DOHH2 (cell line): ENCODE measurements around the gene APLNR.

Source experiments
- H3F3A ChIP-seq: fragments of 200-600 bp; sonication (generic), shearing (Covaris generic); 2 replicates; pipeline ENCODE4 v1.6.0; 2016; ENCODE audit warnings: antibody characterized with exemption, mild to moderate bottlenecking; ENCODE audit not compliant: control insufficient read depth, insufficient read depth
- H3K27ac ChIP-seq: fragments of 200-600 bp; sonication (generic); 2 replicates; pipeline ENCODE4 v1.5.1; 2014; ENCODE audit warnings: low read depth, mild to moderate bottlenecking, low read length, moderate library complexity
- H3K27me3 ChIP-seq: fragments of 200-600 bp; sonication (generic); 2 replicates; pipeline ENCODE4 v1.6.1; 2014; ENCODE audit warnings: mild to moderate bottlenecking, low read length, mixed read lengths; ENCODE audit not compliant: control insufficient read depth
- H3K36me3 ChIP-seq: fragments of 200-600 bp; sonication (generic); 2 replicates; pipeline ENCODE4 v1.6.1; 2014; ENCODE audit warnings: mild to moderate bottlenecking, low read length, moderate library complexity, mixed read lengths; ENCODE audit not compliant: control insufficient read depth
- H3K4me1 ChIP-seq: fragments of 200-600 bp; sonication (generic); 2 replicates; pipeline ENCODE4 v1.6.1; 2014; ENCODE audit warnings: mild to moderate bottlenecking, low read length, mixed read lengths; ENCODE audit not compliant: control insufficient read depth
- H3K4me2 ChIP-seq: fragments of 200-600 bp; sonication (generic); 2 replicates; pipeline ENCODE4 v1.6.0; 2014; ENCODE audit warnings: mild to moderate bottlenecking, low read length, moderate library complexity
- H3K4me3 ChIP-seq: fragments of 200-600 bp; sonication (generic); 2 replicates; pipeline ENCODE4 v1.5.1; 2014; ENCODE audit warnings: mild to moderate bottlenecking, low read length, mixed read lengths
- H3K79me2 ChIP-seq: fragments of 200-600 bp; sonication (generic); 2 replicates; pipeline ENCODE4 v1.6.1; 2014; ENCODE audit warnings: mild to moderate bottlenecking, low read length, mixed read lengths; ENCODE audit not compliant: control insufficient read depth
- H3K9me2 ChIP-seq: fragments of 200-600 bp; sonication (generic); replicated peaks from 2 replicates; pipeline ENCODE4 v1.6.1; 2014; ENCODE audit warnings: mild to moderate bottlenecking, low read length, mixed read lengths; ENCODE audit not compliant: control insufficient read depth
- H3K9me3 ChIP-seq: fragments of 200-600 bp; sonication (generic); 2 replicates; pipeline ENCODE4 v1.6.1; 2014; ENCODE audit warnings: antibody characterized with exemption, low read length, mixed read lengths; ENCODE audit not compliant: control insufficient read depth, insufficient read depth
- H4K20me1 ChIP-seq: fragments of 200-600 bp; sonication (generic); 2 replicates; pipeline ENCODE4 v1.6.0; 2014; ENCODE audit warnings: low read depth, mild to moderate bottlenecking, antibody characterized with exemption, low read length, moderate library complexity; ENCODE audit not compliant: control insufficient read depth, insufficient read depth
- CTCF ChIP-seq: fragments of 200-600 bp; sonication (generic); IDR thresholded peaks from one replicate; pipeline ENCODE4 v1.5.1; 2014; ENCODE audit warnings: antibody characterized with exemption, mild to moderate bottlenecking, low read depth, low read length; ENCODE audit not compliant: poor library complexity, severe bottlenecking
- EZH2phosphoT487 ChIP-seq: fragments of 200-600 bp; sonication (generic); IDR thresholded peaks from 2 replicates; pipeline ENCODE4 v1.6.1; 2017; ENCODE audit warnings: borderline replicate concordance, mild to moderate bottlenecking, antibody characterized with exemption, low read length, moderate library complexity, mixed read lengths

The APLNR gene

DNA sequence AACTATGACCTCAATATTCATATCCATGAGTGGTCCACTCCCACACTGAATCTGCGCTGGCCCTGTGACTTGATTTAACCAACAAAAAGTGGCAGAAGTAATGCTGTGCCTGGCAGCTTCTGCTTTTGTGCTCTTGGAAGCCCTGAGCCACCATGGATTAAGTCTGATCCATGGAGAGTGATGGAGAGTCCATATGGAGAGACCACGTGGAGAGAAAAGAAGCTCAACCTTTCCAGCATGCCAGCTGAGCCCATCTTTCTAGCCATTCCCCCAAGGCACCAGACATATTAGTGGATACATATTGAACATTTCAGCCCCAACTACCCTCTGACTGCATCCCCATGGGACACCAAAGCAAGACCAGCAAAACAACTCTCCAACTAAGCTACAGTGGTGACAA lies 39.3 kb downstream of the APLNR start:
- H3K4me2 ChIP-seq = no peak overlapping the region
- H3K4me3 ChIP-seq = no peak overlapping the region
- no peaks in the 10 kb centered on the region for H3K9me3 ChIP-seq
- no peak for TF ChIP-seq CTCF
- no peak for TF ChIP-seq EZH2phosphoT487
- no peaks in the 10 kb centered on the region for H3K79me2 ChIP-seq
- no peak overlapping the region for H3K27ac ChIP-seq
- no peaks in the 10 kb centered on the region for H4K20me1 ChIP-seq
- H3K27me3 ChIP-seq = no peaks in the 10 kb centered on the region
- no peaks in the 10 kb centered on the region for H3F3A ChIP-seq
- no peaks in the 10 kb centered on the region for H3K9me2 ChIP-seq
- no peaks in the 10 kb centered on the region for H3K4me1 ChIP-seq
- no peaks in the 10 kb centered on the region for H3K36me3 ChIP-seq

- H3K9me3 ChIP-seq = no peaks in the 10 kb centered on the region
- H3K36me3 ChIP-seq = no peaks in the 10 kb centered on the region
- H3K9me2 ChIP-seq = no peaks in the 10 kb centered on the region
- no peaks in the 10 kb centered on the region for H3K4me1 ChIP-seq
- no peaks in the 10 kb centered on the region for H3F3A ChIP-seq
- H3K27ac ChIP-seq = no peak overlapping the region
- H3K27me3 ChIP-seq = no peaks in the 10 kb centered on the region
- no peaks in the 10 kb centered on the region for H3K79me2 ChIP-seq
- H4K20me1 ChIP-seq = no peaks in the 10 kb centered on the region
- H3K4me2 ChIP-seq = no peak overlapping the region
- no peak for TF ChIP-seq CTCF
- TF ChIP-seq EZH2phosphoT487 = no peak
- no peak overlapping the region for H3K4me3 ChIP-seq
Measured at GRCh38 chr11:57196596-57196995, 40.5 kb downstream of the APLNR start.

- no peaks in the 10 kb centered on the region for H3F3A ChIP-seq
- no peak overlapping the region for H3K27ac ChIP-seq
- no peak for TF ChIP-seq CTCF
- no peak for TF ChIP-seq EZH2phosphoT487
- no peaks in the 10 kb centered on the region for H3K36me3 ChIP-seq
- no peaks in the 10 kb centered on the region for H3K27me3 ChIP-seq
- H3K9me2 ChIP-seq = no peaks in the 10 kb centered on the region
- no peaks in the 10 kb centered on the region for H3K79me2 ChIP-seq
- no peaks in the 10 kb centered on the region for H4K20me1 ChIP-seq
- H3K4me3 ChIP-seq = no peak overlapping the region
- no peaks in the 10 kb centered on the region for H3K9me3 ChIP-seq
- no peak overlapping the region for H3K4me2 ChIP-seq
- H3K4me1 ChIP-seq = no peaks in the 10 kb centered on the region
Measured at GRCh38 chr11:57192316-57192715, 44.7 kb downstream of the APLNR start.
